HG03439 (cell line): ENCODE results near the gene CEP112.

Experiments used
- ATAC-seq: cut with Tn5 transposase; IDR thresholded peaks from one replicate; pipeline ENCODE4 v1.9.1; 2021; ENCODE audit warnings: mild to moderate bottlenecking, moderate library complexity; ENCODE audit not compliant: unreplicated experiment

Gene CEP112

GRCh38 chr17:65998675-65999074 lies 193.3 kb downstream of the CEP112 start:
- no peak for ATAC-seq

GRCh38 chr17:65994679-65995078 lies 197.3 kb downstream of the CEP112 start:
- ATAC-seq: no peak

GRCh38 chr17:65994114-65994513 lies 197.8 kb downstream of the CEP112 start:
- ATAC-seq: no peak

- no peak for ATAC-seq
Observed at GRCh38 chr17:65990593-65990992, 201.3 kb downstream of the CEP112 start.

GRCh38 chr17:65988451-65988850 lies 203.5 kb downstream of the CEP112 start:
- no peak for ATAC-seq

GRCh38 chr17:65987988-65988387 lies 203.9 kb downstream of the CEP112 start:
- ATAC-seq: no peak

- ATAC-seq: no peak
Observed at GRCh38 chr17:65985571-65985970, 206.4 kb downstream of the CEP112 start.

GRCh38 chr17:65984299-65984698 lies 207.6 kb downstream of the CEP112 start:
- ATAC-seq: no peak

- ATAC-seq: no peak
Observed at GRCh38 chr17:65978871-65979270, 213.1 kb downstream of the CEP112 start.

GRCh38 chr17:65977041-65977440 lies 214.9 kb downstream of the CEP112 start:
- ATAC-seq: no peak

- no peak for ATAC-seq
Observed at GRCh38 chr17:65975878-65976277, 216.1 kb downstream of the CEP112 start.

- ATAC-seq: no peak
Observed at GRCh38 chr17:65973237-65973636, 218.7 kb downstream of the CEP112 start.

- ATAC-seq: no peak
Observed at GRCh38 chr17:65967372-65967771, 224.6 kb downstream of the CEP112 start.

- no peak for ATAC-seq
Observed at GRCh38 chr17:65966072-65966695, 225.7 kb downstream of the CEP112 start.

- ATAC-seq: no peak
Observed at GRCh38 chr17:65963179-65963578, 228.8 kb downstream of the CEP112 start.

- no peak for ATAC-seq
Observed at GRCh38 chr17:65959630-65960029, 232.3 kb downstream of the CEP112 start.

GRCh38 chr17:65956814-65957213 lies 235.1 kb downstream of the CEP112 start:
- no peak for ATAC-seq

GRCh38 chr17:65954148-65954449 lies 237.8 kb downstream of the CEP112 start:
- no peak for ATAC-seq

GRCh38 chr17:65953316-65954147 lies 238.4 kb downstream of the CEP112 start:
- no peak for ATAC-seq

GRCh38 chr17:65952586-65952985 lies 239.3 kb downstream of the CEP112 start:
- no peak for ATAC-seq

GRCh38 chr17:65952015-65952414 lies 239.9 kb downstream of the CEP112 start:
- ATAC-seq: no peak

GRCh38 chr17:65947831-65948230 lies 244.1 kb downstream of the CEP112 start:
- no peak for ATAC-seq

- no peak for ATAC-seq
Observed at GRCh38 chr17:65942592-65942991, 249.3 kb downstream of the CEP112 start.
